Coronary artery (tissue), 2 donors: ENCODE data around the gene NEK11.

Experiments
- DNase-seq: peaks from one replicate; pipeline ENCODE4 v3.0.0-alpha.2; 2017; ENCODE audit warnings: low spot score
- H3K27ac ChIP-seq, 2 donors: fragments of 200-600 bp; sonication (generic); one replicate each; pipeline ENCODE4 v1.5.1; 2016 to 2019
- H3K4me3 ChIP-seq: fragments of 200-600 bp; sonication (generic); 2 replicates; pipeline ENCODE4 v1.5.1; 2016; ENCODE audit warnings: mild to moderate bottlenecking, moderate library complexity
- TF ChIP-seq, protein P1 (sequence below): fragments of 200-600 bp; sonication (generic); IDR thresholded peaks from one replicate; pipeline ENCODE4 v1.5.1; 2019; ENCODE audit warnings: antibody characterized with exemption

The NEK11 gene

DNA sequence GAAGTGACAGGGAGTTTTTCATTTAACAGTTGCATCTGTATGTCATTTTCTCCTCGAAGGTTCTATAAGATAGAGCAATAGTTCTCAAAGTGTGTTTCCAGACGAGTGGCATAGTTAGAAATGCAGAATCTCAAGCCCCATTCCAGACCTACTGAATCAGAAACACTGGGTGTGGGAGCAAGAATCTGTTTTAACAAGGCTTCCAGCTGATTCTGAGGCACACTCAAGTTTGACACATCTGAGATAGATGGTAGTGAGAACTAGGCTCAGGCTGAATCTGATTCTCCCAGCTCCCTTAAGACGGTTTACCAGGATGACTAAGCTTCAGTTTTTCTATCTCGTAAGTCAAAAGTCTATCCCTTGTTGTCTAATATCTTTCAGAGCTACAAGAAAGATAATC lies 195.1 kb downstream of the NEK11 start:
- no peak overlapping the region for H3K4me3 ChIP-seq
- TF ChIP-seq, protein P1, sequence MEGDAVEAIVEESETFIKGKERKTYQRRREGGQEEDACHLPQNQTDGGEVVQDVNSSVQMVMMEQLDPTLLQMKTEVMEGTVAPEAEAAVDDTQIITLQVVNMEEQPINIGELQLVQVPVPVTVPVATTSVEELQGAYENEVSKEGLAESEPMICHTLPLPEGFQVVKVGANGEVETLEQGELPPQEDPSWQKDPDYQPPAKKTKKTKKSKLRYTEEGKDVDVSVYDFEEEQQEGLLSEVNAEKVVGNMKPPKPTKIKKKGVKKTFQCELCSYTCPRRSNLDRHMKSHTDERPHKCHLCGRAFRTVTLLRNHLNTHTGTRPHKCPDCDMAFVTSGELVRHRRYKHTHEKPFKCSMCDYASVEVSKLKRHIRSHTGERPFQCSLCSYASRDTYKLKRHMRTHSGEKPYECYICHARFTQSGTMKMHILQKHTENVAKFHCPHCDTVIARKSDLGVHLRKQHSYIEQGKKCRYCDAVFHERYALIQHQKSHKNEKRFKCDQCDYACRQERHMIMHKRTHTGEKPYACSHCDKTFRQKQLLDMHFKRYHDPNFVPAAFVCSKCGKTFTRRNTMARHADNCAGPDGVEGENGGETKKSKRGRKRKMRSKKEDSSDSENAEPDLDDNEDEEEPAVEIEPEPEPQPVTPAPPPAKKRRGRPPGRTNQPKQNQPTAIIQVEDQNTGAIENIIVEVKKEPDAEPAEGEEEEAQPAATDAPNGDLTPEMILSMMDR, result no peak
- DNase-seq, result no peak
- no peak overlapping the region for H3K27ac ChIP-seq

DNA sequence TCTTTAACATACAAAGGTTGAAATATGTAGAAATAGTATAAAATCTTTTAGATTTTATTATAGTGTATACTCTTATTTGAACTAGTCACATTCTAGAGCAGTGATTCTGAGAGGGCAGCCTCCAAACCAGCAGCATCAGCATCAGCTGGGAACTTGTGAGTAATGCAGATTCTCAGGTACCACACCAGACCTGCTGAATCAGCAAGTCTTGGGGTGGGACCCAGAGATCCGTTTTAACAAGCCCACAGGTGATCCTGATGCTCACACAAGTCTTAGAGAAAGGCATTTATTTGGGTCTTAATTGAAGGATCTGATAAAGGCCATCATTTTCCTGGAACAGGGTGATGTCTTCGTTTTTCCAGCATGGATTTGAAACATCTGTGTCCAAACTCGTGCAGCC lies 195.9 kb downstream of the NEK11 start:
- Histone ChIP-seq H3K27ac (no peak overlapping the region), H3K4me3 (no peak overlapping the region)
- no peak for DNase-seq
- TF ChIP-seq, protein P1, result no peak

DNA sequence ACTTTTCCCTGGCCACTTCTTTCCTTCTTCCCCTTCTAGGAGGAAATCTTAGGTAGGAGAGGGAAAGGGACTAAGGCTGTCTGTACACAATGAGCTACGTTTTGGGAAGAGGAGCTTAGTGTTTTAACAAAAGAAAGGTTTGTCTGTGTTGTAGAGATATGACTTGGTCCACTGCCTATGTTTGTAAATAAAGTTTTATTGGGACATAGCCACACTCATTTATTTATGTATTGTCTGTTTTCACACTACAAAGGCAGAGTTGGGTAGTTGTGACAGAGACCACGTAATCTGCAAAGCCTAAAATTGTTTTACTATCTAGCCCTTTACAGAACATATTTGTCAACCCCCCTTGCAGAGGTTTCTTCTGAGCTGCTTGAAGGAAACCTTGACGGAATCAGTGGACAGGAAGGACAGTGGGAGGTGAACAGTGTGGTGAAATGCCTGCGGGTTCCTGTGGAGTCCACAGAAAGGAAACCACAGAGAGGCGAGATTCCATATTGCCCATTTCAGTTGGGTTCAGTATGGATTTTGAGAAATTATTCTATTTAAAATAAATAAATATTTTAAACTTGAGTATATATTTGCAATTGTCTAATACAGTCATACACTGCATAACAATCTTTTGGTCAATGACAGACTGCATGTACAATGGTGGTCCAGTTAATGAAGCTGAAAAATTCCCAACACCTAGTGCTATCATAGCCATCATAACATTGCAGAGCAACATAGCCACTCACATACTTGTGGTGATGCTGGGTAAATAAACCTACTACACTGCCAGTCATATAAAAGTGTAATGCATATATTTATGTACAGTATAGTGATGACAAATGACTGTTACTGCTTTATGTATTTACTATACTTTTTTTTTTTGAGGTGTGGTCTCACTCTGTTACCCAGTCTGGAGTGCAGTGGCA lies 197.0 kb downstream of the NEK11 start:
- Histone ChIP-seq H3K4me3 (no peak overlapping the region), H3K27ac (no peak overlapping the region)
- TF ChIP-seq, protein P1, result no peak
- no peak for DNase-seq

DNA sequence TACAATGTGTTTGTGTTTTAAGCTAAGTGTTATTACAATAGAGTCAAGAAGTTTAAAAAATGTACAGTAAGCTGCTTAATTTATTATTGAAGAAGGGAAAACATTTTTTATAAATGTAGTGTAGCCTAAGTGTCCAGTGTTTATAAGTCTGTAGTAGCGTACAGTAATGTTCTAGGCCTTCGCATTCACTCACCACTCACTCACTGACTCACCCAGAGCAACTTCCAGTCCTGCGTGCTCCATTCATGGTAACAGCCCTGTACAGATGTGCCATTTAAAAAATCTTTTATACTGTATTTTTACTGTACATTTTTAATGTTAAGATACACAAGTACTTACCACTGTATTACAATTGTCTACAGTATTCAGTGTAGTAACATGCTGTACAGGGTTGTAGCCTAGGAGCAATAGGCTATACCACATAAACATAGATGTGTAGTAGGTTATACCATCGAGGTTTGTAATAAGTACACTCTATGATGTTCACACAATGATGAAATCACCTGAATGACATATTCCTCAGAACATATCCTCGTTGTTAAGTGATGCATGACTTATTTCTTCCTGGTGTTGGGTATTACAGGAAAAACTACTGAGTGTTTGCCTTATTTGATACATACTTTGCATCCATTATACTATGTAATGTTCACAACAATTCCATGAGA lies 198.3 kb downstream of the NEK11 start:
- TF ChIP-seq, protein P1, result no peak
- no peak for DNase-seq
- H3K4me3 ChIP-seq, result no peak overlapping the region
- H3K27ac ChIP-seq, result no peak overlapping the region

DNA sequence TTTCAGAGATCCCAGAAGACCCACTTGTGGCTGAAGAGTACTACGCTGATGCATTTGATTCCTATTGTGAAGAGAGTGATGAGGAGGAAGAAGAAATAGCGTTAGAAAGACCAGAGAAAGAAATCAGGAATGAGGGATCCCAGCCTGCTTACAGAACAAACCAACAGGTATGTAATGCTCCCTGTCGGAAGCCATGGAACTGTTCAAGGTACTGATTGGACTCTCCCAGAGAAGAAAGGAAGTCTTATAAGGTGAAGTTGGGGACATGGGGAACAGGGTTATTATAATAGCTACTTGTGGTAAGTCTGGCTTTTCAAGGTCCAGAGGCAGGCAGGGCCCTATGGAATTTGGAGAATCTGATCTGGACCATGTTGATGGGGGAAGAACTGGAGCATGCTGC lies 201.8 kb downstream of the NEK11 start:
- Histone ChIP-seq H3K4me3 (no peak overlapping the region), H3K27ac (no peak overlapping the region)
- TF ChIP-seq, protein P1, result no peak
- DNase-seq, result no peak

DNA sequence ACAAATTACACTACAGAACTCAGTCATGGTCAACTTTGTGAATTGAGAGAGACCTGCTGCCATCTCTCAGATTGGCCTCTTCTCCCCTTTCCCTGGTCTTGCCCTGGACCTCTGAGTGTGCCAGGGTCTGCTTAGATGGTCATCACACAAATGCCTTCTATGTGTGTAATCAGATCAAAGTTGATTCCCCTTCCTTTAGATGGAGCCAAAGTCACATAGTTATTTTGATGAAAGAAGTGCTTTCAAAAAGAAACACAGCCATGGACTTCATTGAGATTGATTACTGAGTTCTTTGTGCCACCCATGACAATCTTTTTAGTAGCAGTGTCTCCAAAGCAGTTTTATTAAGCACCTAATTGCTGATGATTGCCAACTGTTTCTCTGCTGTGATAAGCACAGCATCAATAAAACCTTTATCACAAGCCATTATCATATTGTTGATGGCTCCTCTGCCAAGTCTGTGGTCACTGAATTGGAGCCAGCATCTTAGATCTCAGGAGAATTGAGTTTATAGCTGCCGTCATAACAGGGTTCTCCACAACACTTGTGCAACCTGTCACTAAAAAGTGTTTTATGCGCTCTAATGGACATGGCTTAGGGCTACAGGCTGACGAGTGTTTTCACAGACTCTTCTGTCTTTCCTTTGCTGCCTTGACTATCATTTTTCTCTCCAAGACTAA lies 205.2 kb downstream of the NEK11 start:
- no peak overlapping the region for H3K27ac ChIP-seq
- DNase-seq, result no peak
- TF ChIP-seq, protein P1, result no peak
- no peak overlapping the region for H3K4me3 ChIP-seq
